HG03066 (cell line): Measurements from ENCODE around the gene EPB42.
"Not testable (repeated sequence)": the region's sequence is repeated elsewhere in the genome, so short reads cannot be mapped to it uniquely, and the experiment has no call there.

Experiments
- ATAC-seq: cut with Tn5 transposase; IDR thresholded peaks from one replicate; pipeline ENCODE4 v1.9.1; 2021; ENCODE audit warnings: low read depth; ENCODE audit not compliant: unreplicated experiment

The EPB42 gene

DNA sequence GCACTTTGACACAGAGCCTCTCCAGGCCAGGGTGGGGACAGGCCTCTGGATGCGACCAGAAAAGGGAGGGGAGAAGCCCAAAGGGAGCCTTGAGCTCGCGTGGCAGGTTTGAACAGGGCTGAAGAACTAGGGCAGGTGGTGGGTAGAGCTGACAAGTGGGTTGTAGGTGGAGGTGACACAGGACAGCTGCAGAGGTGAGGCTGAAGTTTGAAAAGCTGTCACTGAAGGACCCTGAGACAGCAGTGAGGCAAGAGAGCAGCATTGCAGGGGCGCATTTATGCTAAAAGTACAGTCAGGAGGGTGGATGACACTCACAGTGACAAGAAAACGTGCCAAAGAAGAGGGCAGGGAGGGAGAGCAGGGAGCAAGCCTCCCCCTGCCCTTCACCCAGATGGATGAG lies 21.8 kb upstream of the EPB42 start:
- no peak for ATAC-seq

DNA sequence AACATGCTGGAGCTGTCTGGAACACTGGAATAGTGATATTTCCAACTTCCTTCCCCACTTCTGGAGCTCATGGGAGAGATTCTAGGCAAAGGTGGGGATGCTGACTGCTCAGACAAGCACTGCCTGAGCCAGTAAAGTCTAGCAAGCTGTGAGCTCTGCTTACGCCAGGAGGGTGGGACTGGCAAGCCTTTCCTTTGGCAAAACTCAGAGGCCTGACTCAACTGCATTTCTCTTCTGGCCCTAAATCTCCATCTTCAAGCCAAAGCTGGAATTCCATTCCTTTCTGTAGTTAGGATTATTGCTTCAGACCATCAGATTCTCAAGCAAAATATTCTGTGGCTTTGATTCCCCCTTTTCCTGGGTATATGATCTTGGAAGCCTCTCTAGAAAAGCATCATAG lies 20.3 kb upstream of the EPB42 start:
- ATAC-seq = no peak

DNA sequence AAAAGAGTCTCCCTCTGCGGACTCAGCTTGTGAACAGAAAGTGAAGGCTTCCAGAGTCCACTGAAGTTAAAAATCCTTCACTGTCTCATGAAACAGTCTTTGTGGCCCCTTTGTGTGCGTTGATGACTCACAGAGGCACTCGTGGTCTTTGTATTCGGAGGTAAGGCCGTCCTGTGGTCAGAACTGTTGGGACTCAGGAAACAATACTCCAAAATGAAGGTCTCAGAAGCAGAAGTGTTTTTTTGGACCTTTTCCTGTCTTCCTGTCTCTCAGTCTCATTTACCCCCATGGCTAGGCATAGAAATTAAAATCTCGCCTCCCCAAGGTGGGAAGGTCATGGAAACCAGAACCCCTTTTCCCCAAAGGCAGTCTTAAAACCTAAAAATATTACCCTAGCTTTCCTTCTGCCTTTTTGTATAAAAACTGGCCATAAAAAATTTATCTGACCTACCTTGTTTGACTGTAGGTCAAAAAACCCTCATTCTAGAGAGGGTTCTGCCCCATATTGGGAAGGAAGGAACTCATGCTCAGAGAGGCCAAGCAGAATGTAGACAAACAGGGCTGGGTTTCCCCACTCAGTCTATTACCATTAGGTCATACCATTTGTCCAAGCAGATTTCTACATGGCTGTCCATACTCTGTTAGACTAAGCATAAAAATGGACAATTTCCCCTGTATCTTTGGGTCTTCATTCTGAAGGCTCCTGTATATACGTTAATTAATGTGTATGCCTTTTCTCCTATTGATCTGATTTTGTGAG lies 19.1 kb upstream of the EPB42 start:
- no peak for ATAC-seq

DNA sequence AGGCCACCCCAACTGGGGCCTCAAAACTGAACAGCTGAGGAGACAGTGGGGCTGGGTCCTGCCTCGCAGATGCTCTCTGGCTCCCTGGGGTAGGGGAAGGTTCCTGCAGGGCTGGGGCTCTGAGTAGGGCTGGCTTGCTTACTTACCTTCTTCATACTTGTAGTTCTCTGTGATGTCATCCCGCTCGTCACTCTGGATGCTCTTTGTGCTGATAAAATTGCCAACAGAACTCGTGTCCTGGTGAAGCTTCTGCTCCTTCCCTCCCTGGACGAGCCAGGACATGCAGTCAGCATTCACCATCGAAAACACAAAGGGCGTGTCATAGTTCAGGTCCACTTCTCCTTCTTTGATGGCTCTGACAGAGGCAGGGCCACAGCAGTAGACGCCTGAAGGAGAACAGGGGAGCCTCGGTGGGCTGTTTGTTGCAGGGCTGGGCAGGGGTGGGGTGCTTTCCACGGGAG lies 17.9 kb upstream of the EPB42 start:
- ATAC-seq = no peak

DNA sequence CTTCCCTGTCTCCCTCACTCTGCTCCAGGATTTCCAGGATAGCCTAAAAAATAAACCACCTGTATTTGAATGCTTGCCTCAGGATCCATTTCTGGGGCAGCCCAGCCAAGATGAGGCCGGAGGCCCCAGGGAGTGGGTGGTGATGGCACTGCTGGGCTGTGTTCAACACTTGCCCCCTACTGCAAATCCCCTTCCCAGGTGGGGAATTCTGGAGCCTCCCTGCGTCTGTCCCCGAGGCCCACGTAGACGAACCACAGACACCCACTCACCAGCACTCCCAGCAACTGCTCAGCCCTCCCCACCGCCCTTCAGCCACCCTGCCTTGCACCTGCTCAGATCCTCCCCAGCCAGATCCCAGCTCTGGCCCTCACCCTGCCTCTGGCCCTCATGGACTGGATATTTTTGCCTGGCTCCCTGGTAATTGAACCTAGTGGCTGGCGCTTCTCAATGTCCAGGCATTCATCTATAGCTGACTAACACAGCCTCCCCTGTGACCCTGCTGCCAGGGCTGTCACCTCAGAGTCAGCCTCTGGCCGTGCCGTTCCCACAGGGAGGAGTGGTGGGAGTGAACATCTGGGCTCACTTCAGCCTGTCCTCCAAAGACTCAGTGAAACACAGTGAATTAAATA lies 17.1 kb upstream of the EPB42 start:
- no peak for ATAC-seq

DNA sequence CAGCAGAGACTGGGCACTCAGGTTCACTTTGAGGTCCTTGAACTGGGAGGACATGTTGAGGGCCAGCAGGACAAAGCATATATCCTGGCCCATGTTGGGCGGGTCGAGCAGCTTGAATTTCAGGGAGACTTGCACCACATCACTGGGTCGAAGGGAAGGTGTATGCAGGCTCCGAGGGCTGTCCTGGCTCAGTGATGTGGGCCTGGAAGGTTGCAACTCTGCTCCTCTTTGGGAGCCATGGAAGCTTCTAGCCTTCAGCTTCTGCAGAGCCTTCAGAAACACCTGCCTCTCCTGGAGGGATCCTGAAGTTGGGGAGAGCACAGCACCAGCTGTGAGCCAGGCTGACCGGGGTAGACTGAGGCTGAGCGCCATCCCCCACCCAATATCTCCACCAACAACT lies 14.7 kb upstream of the EPB42 start:
- no peak for ATAC-seq

DNA sequence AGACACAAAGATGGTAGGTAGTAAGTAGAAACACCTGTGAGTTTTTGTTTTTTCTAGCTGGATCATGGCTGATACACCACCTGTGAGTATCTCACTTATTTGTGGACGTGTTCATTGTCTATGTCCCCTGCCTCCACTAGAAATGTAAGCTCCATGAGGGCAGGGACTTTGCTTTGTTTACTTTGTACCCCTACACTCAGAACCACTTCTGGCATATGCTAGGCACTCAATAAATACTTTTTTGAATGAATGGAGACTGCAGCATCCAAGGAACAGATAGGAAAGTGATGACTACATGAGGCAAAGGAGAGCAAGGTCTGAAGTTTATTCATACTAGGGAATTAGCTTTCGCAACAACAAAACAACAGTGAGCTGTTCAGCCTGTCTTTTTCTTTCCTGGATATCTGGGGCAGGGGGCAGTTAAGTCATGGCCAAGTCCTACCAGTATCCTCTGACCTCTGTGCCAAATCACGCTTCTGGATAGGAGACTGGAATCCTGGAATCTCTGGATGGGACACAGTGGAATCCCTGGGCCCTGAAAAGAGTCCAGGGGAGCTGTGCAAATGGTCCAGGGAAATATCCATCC lies 11.6 kb upstream of the EPB42 start:
- ATAC-seq = no peak

DNA sequence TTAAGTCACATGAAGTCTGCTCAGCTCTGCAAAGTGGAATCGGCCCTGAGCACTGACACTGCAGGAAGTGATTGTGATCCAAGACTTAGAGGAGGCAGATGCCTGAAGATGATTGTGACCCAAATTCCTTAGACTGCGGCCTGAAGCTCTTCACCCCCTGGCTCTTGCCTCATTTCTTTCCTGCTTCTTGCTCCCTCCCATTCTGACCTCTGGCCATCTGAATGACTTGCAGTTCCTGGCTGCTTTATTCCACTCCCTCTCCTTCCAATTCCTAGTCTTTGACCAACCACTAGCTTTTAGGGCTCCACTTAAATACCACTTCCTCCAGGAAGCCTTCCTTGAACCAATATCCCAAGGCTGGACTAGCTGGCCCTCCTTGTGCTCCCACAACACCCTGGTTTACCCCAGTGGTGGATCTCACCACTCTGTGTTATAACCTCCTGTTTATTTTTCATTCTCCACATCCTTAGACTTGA lies 9.9 kb upstream of the EPB42 start:
- ATAC-seq = no peak

DNA sequence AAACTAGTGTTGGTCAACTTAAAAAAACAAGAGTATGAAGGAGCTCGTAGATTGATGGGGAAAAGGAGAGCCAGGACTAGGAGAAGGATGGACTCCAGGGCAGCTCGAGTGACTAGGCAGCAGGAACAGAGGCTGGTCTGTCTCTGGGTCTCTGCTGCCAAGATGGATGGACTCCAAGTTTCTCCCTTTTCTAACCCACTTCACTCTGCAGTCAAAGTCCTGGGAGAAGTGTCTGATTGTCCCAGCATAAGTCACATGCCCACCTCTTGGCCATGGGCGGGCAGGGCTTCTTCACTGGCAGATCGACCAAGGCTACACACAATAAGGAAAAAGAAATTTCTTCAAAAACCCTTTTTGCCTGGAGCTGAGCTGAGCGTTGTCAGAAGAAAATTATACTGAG lies 9.2 kb upstream of the EPB42 start:
- ATAC-seq = no peak

DNA sequence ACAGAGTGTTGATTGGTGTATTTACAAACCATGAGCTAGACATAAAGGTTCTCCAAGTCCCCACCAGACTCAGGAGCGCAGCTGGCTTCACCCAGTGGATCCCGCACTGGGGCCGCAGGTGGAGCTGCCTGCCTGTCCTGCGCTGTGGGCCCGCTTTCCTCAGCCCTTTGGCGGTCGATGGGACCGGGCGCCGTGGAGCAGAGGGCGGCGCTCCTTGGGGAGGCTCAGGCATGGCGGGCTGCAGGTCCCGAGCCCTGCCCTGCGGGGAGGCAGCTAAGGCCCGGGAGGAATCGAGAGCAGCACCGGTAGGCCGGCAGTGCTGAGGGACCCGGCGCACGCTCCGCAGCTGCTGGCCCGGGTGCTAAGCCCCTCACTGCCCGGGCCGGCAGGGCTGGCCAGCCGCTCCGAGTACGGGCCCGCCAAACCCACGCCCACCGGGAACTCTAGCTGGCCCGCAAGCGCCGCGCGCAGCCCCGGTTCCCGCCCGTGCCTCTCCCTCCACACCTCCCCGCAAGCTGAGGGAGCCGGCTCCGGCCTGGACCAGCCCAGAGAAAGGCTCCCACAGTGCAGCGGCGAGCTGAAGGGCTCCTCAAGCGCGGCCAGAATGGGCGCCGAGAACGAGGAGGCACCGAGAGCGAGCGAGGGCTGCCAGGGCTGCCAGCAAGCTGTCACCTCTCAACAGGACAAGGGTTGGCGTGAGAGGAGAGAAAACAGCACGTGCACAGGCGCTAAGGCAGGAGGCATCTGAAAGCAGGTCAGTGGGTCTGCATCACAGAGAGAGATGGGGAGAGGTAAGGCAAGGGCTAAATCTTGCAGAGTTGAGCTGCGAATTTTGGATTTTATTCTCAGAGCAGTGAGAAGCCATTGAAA lies 5.9 kb upstream of the EPB42 start:
- ATAC-seq = no peak

DNA sequence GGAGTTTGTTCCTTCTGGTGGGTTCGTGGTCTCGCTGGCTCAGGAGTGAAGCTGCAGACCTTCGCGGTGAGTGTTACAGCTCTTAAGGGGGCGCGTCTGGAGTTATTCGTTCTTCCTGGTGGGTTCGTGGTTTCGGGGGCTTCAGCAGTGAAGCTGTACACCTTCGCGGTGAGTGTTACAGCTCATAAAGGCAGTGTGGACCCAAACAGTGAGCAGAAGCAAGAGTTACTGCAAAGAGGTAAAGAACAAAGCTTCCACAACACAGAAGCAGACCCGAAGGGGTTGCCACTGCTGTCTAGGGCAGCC lies 5.1 kb upstream of the EPB42 start:
- not testable (repeated sequence) for ATAC-seq

DNA sequence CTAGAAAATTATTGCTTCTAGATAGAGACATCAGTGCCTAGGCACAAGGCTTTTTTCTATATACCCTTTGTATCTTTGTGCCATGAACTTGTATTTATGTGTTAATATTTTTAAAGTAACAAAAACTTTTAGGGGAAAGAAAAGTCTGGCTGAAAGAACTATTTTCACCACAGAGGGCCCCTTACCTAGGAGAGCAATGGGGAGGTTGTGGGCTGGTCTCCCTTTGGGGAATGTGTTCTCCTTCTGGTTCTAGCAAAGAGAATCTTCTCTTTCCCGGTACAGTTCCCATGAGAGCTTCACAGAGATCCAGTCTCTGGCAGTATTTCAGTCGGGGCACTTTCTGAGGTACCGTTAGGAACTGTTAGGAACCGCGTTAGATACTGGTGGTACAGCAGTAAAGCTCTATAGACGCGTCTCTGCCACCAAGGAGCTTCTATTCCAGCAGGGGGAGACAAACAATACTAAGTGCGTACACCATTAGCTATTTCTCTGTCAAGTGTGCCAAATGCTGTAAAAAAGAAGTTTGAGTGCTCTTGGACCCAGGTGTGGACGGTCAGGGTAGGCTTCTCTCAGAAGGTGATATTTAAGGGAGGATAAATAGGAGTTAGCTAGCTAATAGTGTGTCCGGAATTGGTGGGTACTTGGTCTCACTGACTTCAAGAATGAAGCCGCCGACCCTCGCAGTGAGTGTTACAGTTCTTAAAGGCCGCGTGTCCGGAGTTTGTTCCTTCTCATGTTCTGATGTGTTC lies 4.6 kb upstream of the EPB42 start:
- ATAC-seq = no peak

DNA sequence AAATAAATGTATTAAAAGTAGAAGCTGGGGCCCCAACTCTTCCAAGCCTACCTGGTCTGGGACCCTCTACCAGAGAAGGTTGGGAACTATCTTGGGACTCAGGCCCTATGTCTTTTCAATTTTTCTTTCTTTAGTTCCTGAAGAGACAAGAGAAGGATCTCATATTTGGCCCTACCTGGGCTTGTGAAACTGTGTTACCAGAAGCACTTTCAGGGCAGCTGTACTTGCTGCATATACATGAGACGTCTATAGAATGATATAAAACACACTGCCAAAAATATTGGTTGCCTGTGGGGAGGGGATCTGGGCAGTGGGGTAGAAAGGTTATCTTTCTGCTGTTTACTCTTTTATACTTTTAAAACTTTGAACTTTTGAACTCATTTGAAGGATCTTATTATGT lies 604 bp upstream of the EPB42 start:
- ATAC-seq = no peak

DNA sequence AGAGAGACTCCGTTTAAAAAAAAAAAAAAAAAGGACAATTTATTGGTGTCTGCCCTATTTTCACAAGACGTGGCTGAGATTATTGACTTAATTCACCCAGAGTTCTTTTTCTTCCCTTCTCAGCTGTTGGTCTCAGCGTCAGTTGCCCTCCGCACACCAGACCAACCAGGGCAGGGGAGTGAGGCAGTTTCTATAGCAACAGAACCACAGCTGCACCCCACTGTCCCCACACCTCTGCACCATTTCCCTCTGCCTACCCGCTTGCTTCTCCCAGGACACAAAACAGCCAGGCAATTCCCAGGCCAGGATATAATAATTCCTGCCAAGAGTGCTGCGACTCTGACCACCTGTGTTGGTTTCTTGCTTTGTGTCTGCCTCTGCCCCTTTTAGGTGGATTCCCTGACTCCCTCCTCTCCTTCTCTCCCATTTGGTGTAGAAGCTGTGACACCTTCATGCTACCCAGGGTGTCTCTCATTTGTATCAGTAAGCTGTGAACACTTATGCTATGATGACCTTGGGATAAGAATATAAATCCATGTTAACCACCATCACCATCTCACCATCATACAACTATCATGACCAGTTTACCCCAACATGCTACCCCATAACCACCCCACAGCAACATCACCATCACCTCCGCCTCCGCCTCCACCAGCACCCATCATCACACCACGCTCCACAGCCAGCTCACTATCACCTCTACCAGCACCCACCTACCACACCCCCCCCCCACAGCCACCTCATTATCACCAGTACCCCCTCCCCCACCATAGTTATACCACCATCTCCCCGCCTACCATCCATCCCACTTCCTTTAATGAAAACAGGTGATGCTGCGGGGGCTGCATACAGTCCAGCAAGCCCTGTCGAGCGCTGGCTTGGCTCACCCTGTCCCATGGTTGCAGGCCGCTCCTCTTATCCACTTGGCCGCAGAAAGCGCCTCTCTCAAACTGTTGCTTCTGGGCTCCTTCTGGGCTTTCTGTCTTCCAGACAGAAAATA lies 589 bp downstream of the EPB42 start:
- ATAC-seq = no peak

DNA sequence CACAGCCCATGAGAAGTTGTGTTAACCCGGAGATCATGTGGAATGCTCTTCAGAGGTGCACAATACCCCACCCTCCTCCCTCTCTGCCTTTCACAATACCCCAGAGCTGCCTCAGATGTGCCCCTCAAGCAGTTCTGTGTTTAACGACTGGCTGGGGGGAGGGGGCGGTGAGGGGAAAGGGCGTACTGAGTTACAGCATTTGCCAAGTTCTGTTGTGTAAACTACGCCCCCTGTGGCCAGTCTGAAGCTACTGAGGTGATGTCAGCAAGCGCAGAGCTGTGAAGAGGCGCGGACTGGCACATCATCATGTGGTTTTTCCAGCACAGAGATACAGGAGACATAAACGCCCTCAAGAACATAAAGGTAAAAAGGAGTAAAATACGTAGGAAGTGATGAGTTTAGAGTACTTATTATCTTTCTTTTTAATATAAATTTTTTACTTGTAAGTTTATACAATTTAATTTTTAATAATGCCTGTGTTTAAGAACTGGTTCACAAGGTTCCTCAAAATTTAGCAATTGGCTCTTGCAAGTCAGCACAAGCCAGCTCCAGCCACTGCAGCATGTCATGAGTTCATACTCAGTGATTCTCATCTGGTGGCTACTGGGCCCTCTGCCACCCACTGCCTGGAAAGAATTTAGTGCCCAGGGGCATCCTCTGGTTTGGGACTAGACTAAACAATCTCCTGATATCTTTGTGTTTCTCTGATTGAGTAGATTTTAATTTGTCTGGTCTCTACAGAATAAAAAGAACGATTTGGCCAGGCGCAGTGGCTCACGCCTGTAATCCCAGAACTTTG lies 1.7 kb downstream of the EPB42 start:
- no peak for ATAC-seq

DNA sequence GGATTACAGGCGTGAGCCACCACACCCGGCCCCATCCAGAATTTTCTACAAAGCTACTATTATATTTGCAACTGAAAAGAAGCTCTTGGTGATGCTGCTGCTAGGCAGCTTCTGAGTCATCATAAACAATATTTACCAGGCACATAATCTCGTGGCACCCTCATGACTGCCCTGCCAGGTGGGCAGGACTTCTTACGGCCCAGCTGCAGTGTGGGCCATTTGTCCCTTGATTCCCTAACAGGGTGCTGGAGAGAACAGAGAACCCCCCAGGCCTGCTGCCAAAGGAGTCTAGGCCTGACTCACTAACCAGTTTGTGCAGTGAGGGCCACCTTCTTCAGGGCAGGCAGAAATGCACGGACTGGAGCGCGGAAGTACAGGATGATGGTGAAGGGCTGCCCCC lies 4.9 kb downstream of the EPB42 start:
- no peak for ATAC-seq

DNA sequence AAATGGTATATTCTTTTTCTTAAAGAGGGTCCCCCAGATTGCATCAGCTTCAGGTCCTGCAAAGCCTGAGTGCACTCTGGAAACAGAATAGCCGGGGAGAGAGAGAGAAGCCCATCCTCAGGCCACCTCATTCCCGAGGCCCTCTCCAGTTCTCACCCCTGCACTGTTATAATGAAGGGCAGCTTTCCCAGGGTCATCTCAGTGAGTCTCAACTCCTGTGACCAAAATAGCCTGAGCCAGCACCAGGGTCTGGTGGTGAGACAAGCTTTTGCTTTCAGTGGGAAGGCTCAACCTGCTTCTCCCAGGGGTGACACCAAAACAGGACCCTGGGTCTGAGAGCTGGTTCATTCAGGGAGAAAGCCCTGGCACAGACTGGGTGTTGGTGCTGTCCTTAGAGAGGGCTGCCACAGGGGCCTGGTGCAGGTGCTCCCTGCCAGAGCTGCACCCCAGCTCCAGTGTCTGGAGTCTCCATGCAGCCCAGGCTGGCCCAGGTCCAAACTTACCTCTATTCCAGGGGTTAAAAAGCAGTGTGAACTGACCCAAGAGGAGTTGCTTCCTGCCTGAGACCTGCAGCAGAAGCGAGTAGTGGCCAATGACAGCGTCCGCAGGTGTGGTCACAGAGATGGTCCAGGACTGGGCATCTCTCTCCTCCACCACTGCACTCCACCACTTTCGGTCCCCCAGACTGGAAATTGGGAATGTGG lies 6.1 kb downstream of the EPB42 start:
- no peak for ATAC-seq

DNA sequence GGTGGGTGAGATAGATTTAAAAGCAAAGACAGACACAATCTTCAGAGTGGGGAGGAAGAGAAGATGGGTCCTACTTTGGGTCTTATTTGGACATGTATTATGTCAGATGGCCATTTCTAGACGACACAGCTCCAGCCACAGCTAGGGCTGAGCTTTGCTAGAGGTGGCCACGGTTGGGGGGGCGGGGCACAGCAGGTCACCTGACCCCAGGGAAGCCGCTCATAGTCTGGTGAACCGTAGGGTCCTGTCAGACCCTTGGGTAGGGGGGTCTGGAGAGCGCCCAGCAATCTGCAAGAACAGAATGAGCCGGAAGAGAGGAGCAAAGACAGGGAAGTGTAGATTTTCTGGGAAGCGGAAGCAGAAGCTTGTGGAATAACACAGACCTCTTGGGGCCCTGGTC lies 6.6 kb downstream of the EPB42 start:
- ATAC-seq = no peak
